Erythroblast (primary cell): ENCODE results near the gene MAD1L1.
A peak's percentile ranks its signal among the peaks of the same experiment; 100 is the strongest.

Experiments used
- DNase-seq, 2 experiments: peaks; one replicate each; lab custom pipeline; 2025; lab: John Stamatoyannopoulos, UW
- GATA1 ChIP-seq: IDR thresholded peaks from 2 replicates; pipeline ENCODE4 v1.6.1; 2011; ENCODE audit warnings: low read depth, mild to moderate bottlenecking, control low read depth, low read length, moderate library complexity
- POLR2A ChIP-seq: IDR thresholded peaks from 2 replicates; pipeline ENCODE4 v1.6.1; 2011; ENCODE audit warnings: mild to moderate bottlenecking, low read length

MAD1L1 gene

DNA sequence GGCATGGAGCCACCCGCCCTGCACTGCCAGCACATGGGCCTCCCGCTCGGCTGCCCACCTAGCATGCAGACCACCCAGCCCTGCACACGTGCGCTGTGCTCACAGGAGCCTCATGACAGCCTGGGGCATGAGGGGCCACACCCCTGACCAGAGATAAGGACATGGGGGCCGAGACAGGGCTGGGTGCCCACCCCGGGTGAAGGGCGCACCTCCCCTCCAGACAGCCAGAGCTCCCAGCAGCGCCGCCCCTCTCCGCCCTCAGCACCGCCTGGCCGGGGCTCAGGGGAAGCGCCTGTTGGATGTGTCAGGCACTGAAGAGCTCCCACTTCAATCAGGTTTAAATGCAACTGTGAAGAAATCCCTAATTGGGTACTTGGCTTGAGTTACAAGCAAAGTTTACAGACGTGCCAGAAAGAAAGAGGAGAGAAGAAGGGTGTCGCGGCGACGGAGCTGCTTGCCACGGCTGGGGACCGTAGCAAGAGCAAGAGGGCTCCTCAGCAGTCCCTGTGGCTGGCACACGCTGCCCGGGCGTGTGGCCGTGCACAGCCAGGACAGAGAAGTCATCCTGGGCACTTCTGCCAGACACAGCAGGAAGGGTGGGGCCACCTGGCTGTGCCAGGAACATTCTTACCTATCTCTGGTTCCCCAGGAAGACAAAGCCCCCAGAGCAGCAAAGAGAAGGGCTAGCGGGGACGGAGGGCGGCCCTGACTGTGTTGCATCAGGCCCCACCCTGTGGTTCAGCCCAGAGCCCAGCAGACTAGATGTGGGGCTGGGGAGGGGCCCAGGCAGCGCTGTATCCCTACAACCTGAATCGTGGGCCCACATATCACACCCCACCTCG is 315.3 kb downstream of the MAD1L1 start:
- no peak for TF ChIP-seq GATA1
- DNase-seq, result peak in 1 of 2 experiments; percentile 18

DNA sequence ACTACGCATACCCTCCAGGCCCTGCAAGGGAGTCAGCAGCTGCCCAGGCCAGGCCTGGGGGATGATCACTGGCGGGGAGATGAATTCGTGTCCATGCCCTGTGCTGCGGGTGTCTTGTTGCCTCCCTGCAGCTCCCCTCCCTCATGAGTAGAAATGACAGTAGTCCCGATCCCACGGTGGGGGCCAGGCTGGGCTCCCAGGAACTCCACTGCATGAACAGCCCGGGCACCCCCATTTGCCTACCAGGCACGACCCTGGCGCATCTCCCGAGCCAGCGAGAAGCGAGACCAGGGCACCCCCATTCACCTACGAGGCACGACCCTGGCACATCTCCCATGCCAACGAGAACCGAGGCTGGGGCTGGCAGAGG is 316.2 kb downstream of the MAD1L1 start:
- no peak for DNase-seq
- TF ChIP-seq GATA1, result no peak
- no peak for TF ChIP-seq POLR2A

DNA sequence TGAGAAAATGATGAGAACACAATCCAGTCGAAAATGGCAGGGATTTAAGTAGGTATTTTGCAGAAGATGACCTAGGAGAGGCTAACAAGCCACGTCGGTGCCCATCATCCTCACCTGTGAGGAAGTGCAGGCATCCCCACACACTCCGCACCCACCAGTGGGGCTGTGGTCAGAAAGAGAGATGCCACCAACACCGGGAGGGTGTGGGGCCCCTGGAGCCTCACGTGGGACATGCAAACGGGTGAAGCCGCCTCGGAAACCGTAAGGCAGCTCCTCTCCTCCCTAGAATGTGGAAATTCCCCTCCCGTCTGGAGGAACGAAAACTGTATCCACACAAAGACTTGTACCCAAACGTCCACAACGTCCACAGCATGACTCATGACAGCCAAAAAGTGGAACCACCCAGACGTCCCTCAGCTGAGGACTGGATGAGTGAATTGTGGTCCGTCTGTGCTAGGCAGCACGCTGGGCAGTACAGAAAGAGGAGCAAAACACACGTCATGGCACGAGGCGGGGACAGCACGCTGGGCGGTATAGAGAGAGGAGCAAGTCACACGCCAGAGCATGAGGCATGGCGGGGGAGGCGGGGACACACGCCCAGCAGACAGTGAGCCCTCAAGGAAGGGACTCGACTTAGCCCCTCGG is 316.7 kb downstream of the MAD1L1 start:
- DNase-seq, result no peak
- TF ChIP-seq POLR2A, result no peak
- no peak for TF ChIP-seq GATA1

DNA sequence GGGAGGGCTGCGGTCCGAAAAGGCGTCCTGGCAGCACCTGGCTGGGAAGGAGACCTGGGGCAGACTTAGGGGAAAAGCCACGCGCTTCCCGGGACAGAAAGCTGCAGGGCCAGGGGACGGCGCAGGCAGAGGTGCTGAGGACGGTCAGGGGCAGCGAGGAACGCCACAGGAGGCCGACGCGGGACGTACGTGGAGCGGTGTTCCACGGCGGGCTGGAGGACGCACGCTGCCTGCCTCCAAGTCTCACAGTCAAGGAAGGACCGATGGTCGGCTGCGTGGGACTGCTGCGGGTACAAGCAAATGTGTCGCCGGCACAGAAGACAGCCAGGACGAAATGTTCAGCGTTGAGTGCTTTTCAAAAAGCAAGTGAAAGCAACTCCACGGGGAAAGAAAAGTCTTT is 317.4 kb downstream of the MAD1L1 start:
- no peak for DNase-seq
- TF ChIP-seq GATA1 (no peak), POLR2A (no peak)

GRCh38 chr7:1914743-1915142 is 318.0 kb downstream of the MAD1L1 start:
- DNase-seq, result no peak
- TF ChIP-seq POLR2A (no peak), GATA1 (no peak)

- no peak for DNase-seq
- TF ChIP-seq GATA1 (no peak), POLR2A (no peak)
Measured at GRCh38 chr7:1914321-1914720, 318.4 kb downstream of the MAD1L1 start.

DNA sequence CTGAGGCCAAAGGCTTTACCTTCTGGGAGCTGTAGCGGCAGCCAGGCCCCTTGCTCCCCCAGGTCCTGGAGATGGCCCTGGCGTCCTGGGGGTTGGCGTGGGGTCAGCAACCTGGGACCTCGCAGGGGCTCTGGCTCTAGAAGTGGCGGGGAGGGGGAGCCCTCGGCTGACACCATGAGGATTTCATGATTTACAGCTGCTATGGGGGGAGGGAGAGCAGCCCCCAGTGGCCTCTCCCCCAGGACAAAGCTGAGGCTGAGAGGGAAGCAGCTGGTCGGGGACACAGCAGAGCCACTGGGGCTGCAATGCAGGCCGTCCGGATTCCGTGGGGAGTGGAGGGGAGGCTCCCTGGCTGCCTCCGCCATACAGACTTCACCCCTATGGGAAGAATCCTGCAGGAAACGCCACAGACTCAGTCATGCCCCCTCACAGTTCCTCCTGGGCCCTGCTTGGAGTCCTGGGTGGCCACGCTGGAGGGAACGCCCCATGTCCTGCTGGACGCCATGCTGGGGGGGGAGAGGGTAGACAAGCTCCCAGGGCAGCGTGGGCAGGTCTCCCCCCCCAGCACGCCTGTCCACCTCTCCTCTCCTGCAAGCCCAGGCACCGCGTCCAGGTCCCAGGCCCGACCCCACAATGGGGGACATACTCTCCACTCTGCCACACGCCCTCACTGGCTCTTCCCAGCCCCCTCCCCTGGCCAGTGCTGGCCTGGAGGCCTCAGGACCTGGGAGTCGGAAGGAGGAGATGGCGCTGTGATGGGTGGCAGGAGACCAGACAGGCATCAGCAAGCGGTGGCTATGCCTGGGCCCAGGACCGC is 319.1 kb downstream of the MAD1L1 start:
- TF ChIP-seq POLR2A (no peak), GATA1 (no peak)
- no peak for DNase-seq

DNA sequence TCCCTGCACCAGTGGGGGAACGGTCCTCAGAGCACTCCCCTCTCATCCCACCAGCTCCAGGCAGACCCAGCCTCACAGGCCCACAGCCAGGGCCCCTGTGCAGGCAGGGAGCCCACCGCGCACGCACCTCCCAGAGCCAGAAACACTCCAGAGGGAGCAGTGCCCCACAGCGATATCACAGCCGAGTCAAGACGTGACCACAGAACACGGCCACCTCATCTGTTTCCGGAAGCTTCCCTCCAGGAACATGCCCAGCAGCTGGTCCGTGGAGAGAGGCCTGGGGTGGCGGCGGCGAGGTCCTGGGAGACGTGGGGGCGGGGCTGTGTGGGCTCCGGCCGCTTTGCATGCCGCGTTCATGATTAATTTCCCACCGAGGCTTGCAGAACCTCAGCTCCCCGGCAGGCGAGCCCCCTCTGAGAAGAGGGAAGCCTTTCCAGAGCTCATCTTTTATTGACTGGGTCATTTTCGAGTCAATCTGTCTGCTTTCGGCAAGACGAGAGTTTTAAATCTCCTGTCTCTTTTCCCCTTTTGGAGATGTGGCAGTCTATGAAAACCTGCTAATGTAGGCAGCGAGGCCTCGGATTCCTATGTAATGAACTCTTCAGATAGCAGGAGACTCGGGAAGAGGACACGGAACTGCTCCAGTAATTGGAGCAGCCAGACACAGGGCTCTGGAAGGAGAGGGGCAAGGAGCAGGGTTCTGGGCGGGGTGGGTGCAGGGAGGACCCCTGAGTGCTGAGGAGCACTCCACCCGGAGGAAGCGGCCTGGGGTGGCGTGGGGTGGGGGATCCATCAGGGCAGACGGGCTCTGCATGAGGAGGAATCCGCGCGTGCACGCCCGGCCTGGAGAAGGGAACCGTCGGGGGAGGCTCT is 319.9 kb downstream of the MAD1L1 start:
- TF ChIP-seq GATA1 (no peak), POLR2A (no peak)
- no peak for DNase-seq

DNA sequence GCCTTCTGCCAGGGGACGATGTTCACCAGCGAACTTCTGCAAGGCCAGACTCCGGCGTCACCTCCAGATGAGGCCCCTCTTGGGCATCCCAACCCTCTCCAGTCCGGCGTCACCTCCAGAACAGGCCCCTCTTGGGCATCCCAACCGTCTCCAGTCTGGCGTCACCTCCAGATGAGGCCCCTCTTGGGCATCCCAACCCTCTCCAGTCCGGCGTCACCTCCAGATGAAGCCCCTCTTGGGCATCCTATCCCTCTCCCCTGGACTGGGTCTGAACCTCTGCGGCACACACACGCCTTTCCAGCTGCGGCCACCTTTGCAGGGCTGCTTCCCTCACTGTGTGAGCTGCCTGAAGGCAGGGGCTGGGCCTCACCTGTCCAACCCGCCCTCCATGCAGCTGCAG is 321.2 kb downstream of the MAD1L1 start:
- TF ChIP-seq GATA1 (no peak), POLR2A (no peak)

GRCh38 chr7:1910827-1911226 is 321.9 kb downstream of the MAD1L1 start:
- no peak for DNase-seq
- no peak for TF ChIP-seq POLR2A

More for the DNA sequence above, 321.2 kb downstream of the MAD1L1 start:
- no peak for DNase-seq

- DNase-seq, result no peak
- TF ChIP-seq GATA1, result no peak
- no peak for TF ChIP-seq POLR2A
Measured at GRCh38 chr7:1910081-1910685, 322.6 kb downstream of the MAD1L1 start.

- no peak for DNase-seq
- TF ChIP-seq GATA1, result no peak
- TF ChIP-seq POLR2A, result no peak
Measured at GRCh38 chr7:1909476-1909875, 323.3 kb downstream of the MAD1L1 start.
